NT2/D1 (cell line): Measurements from ENCODE around the gene FEN1.

Experiments used
- SUZ12 ChIP-seq: IDR thresholded peaks from 2 replicates; pipeline ENCODE4 v1.6.1; 2011; ENCODE audit not compliant: insufficient read length, insufficient read depth; ENCODE audit errors: extremely low read depth
- YY1 ChIP-seq: IDR thresholded peaks from 2 replicates; pipeline ENCODE4 v1.6.1; 2011; ENCODE audit not compliant: insufficient read length, insufficient read depth
- ZNF274 ChIP-seq: IDR thresholded peaks from 2 replicates; pipeline ENCODE4 v1.6.1; 2011; ENCODE audit warnings: mild to moderate bottlenecking, low read depth, low read length

DNA sequence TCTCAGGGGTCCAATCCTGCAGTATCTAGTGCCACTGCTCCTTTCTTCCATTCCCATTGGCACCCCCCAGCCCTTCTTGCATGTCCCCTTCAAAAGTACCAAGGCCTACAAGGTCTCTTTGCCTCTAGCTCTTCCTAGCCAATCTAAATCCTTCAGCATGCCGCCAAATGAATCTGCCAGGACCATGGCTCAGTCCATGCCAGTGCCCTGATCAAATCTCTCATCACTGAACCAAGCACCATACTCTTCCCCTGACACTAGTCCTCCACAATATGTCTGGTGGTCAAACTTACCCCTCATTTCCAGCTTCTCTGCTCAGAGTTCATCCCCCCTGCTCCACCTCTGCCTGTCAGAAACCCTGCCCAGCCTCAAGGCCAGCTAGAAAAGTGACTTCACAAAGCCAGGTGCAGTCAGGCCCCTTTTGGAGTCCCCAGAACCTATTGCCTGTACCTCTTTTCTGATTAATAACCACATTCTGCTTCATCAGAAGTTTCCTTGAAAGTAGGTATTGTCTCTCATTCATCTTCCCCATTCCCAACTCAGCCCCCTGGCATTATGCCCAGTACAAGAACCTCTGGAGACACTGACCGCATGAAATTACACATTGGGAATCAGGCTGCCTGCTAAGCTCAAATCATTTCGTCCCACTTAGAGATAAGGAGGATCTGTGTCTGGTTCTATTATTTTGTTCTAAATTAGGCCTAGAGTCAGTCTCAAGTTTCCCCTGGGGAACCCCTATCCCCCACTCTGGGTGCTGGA lies 11.4 kb downstream of the FEN1 start:
- TF ChIP-seq ZNF274 = no peak
- TF ChIP-seq SUZ12 = no peak
- TF ChIP-seq YY1 = no peak
